Activated naive CD4-positive, alpha-beta T cell treated with anti-CD3 and anti-CD28 coated beads, Interleukin-2, amount 50 U/mL, for 24 hours (primary cell): ENCODE data around the gene CADPS2.
"Not testable (repeated sequence)": the region's sequence is repeated elsewhere in the genome, so short reads cannot be mapped to it uniquely, and the experiment has no call there.

Experiments
- H3K27ac Mint-ChIP-seq: one replicate; pipeline ENCODE4 v1.8.0; 2021; ENCODE audit warnings: mild to moderate bottlenecking, mixed read lengths
- H3K27me3 Mint-ChIP-seq: one replicate; pipeline ENCODE4 v1.8.0; 2021; ENCODE audit warnings: mixed read lengths
- H3K36me3 Mint-ChIP-seq: one replicate; pipeline ENCODE4 v1.8.0; 2021; ENCODE audit warnings: mixed read lengths
- H3K4me1 Mint-ChIP-seq: one replicate; pipeline ENCODE4 v1.8.0; 2021; ENCODE audit warnings: mixed read lengths
- H3K4me3 Mint-ChIP-seq: one replicate; pipeline ENCODE4 v1.8.0; 2021; ENCODE audit warnings: mild to moderate bottlenecking, mixed read lengths
- H3K9me3 Mint-ChIP-seq: one replicate; pipeline ENCODE4 v1.8.0; 2021; ENCODE audit warnings: mixed read lengths

The CADPS2 gene

GRCh38 chr7:122881324-122881723 lies 4.9 kb downstream of the CADPS2 start:
- Mint-ChIP-seq H3K27me3 (peaks cover 24% of the 10 kb centered on the region), H3K27ac (no peak overlapping the region), H3K4me1 (no peaks in the 10 kb centered on the region), H3K9me3 (no peaks in the 10 kb centered on the region), H3K4me3 (no peak overlapping the region), H3K36me3 (no peaks in the 10 kb centered on the region)

- H3K27me3 Mint-ChIP-seq = no peaks in the 10 kb centered on the region
- no peak overlapping the region for H3K27ac Mint-ChIP-seq
- no peaks in the 10 kb centered on the region for H3K36me3 Mint-ChIP-seq
- H3K9me3 Mint-ChIP-seq = peaks cover 34% of the 10 kb centered on the region
- H3K4me1 Mint-ChIP-seq = no peaks in the 10 kb centered on the region
- no peak overlapping the region for H3K4me3 Mint-ChIP-seq
Measured at GRCh38 chr7:122869260-122869659, 17.0 kb downstream of the CADPS2 start.

- Mint-ChIP-seq H3K4me1 (no peaks in the 10 kb centered on the region), H3K27ac (no peak overlapping the region), H3K36me3 (no peaks in the 10 kb centered on the region), H3K27me3 (no peaks in the 10 kb centered on the region), H3K9me3 (peaks cover 31% of the 10 kb centered on the region), H3K4me3 (no peak overlapping the region)
Measured at GRCh38 chr7:122867471-122867980, 18.7 kb downstream of the CADPS2 start.

GRCh38 chr7:122864838-122865237 lies 21.4 kb downstream of the CADPS2 start:
- no peaks in the 10 kb centered on the region for H3K27me3 Mint-ChIP-seq

GRCh38 chr7:122864016-122864415 lies 22.2 kb downstream of the CADPS2 start:
- Mint-ChIP-seq H3K4me3 (no peak overlapping the region), H3K27ac (no peak overlapping the region)

More at GRCh38 chr7:122864838-122865237, 21.4 kb downstream of the CADPS2 start:
- no peaks in the 10 kb centered on the region for H3K4me1 Mint-ChIP-seq
- no peak overlapping the region for H3K27ac Mint-ChIP-seq
- H3K36me3 Mint-ChIP-seq = no peaks in the 10 kb centered on the region
- no peak overlapping the region for H3K4me3 Mint-ChIP-seq
- H3K9me3 Mint-ChIP-seq = peaks cover 24% of the 10 kb centered on the region

GRCh38 chr7:122858320-122858719 lies 27.9 kb downstream of the CADPS2 start:
- Mint-ChIP-seq H3K27me3 (no peaks in the 10 kb centered on the region), H3K4me1 (no peaks in the 10 kb centered on the region), H3K27ac (no peak overlapping the region), H3K4me3 (no peak overlapping the region), H3K36me3 (no peaks in the 10 kb centered on the region), H3K9me3 (peaks cover 6% of the 10 kb centered on the region)

More at GRCh38 chr7:122864016-122864415, 22.2 kb downstream of the CADPS2 start:
- Mint-ChIP-seq H3K4me1 (no peaks in the 10 kb centered on the region), H3K27me3 (no peaks in the 10 kb centered on the region), H3K9me3 (peaks cover 18% of the 10 kb centered on the region), H3K36me3 (no peaks in the 10 kb centered on the region)

GRCh38 chr7:122850528-122850927 lies 35.7 kb downstream of the CADPS2 start:
- Mint-ChIP-seq H3K27ac (no peak overlapping the region), H3K36me3 (no peaks in the 10 kb centered on the region), H3K27me3 (peaks cover 2% of the 10 kb centered on the region), H3K4me1 (no peaks in the 10 kb centered on the region), H3K4me3 (no peak overlapping the region), H3K9me3 (no peaks in the 10 kb centered on the region)

GRCh38 chr7:122849957-122850328 lies 36.3 kb downstream of the CADPS2 start:
- no peak overlapping the region for H3K4me3 Mint-ChIP-seq
- H3K27ac Mint-ChIP-seq = no peak overlapping the region
- H3K9me3 Mint-ChIP-seq = no peaks in the 10 kb centered on the region
- H3K27me3 Mint-ChIP-seq = peaks cover 2% of the 10 kb centered on the region
- no peaks in the 10 kb centered on the region for H3K4me1 Mint-ChIP-seq
- H3K36me3 Mint-ChIP-seq = no peaks in the 10 kb centered on the region

- no peaks in the 10 kb centered on the region for H3K4me1 Mint-ChIP-seq
- no peaks in the 10 kb centered on the region for H3K9me3 Mint-ChIP-seq
- H3K27ac Mint-ChIP-seq = no peak overlapping the region
- peaks cover 2% of the 10 kb centered on the region for H3K27me3 Mint-ChIP-seq
- no peak overlapping the region for H3K4me3 Mint-ChIP-seq
- H3K36me3 Mint-ChIP-seq = no peaks in the 10 kb centered on the region
Measured at GRCh38 chr7:122849322-122849956, 36.8 kb downstream of the CADPS2 start.

GRCh38 chr7:122847871-122848473 lies 38.3 kb downstream of the CADPS2 start:
- H3K4me3 Mint-ChIP-seq = no peak overlapping the region
- H3K9me3 Mint-ChIP-seq = no peaks in the 10 kb centered on the region
- no peak overlapping the region for H3K27ac Mint-ChIP-seq
- H3K4me1 Mint-ChIP-seq = no peaks in the 10 kb centered on the region
- H3K27me3 Mint-ChIP-seq = peaks cover 2% of the 10 kb centered on the region
- H3K36me3 Mint-ChIP-seq = no peaks in the 10 kb centered on the region

GRCh38 chr7:122846591-122846990 lies 39.7 kb downstream of the CADPS2 start:
- Mint-ChIP-seq H3K27ac (no peak overlapping the region), H3K4me1 (no peaks in the 10 kb centered on the region), H3K27me3 (peaks cover 2% of the 10 kb centered on the region), H3K4me3 (no peak overlapping the region), H3K36me3 (no peaks in the 10 kb centered on the region), H3K9me3 (no peaks in the 10 kb centered on the region)

- Mint-ChIP-seq H3K36me3 (no peaks in the 10 kb centered on the region), H3K27me3 (no peaks in the 10 kb centered on the region), H3K27ac (no peak overlapping the region)
Measured at GRCh38 chr7:122845286-122845685, 41.0 kb downstream of the CADPS2 start.

GRCh38 chr7:122844191-122844988 lies 41.9 kb downstream of the CADPS2 start:
- Mint-ChIP-seq H3K9me3 (no peaks in the 10 kb centered on the region), H3K27me3 (no peaks in the 10 kb centered on the region), H3K27ac (no peak overlapping the region), H3K4me1 (no peaks in the 10 kb centered on the region), H3K36me3 (no peaks in the 10 kb centered on the region), H3K4me3 (no peak overlapping the region)

More at GRCh38 chr7:122845286-122845685, 41.0 kb downstream of the CADPS2 start:
- H3K4me1 Mint-ChIP-seq = no peaks in the 10 kb centered on the region
- no peaks in the 10 kb centered on the region for H3K9me3 Mint-ChIP-seq
- no peak overlapping the region for H3K4me3 Mint-ChIP-seq

GRCh38 chr7:122842971-122843370 lies 43.3 kb downstream of the CADPS2 start:
- Mint-ChIP-seq H3K4me1 (no peaks in the 10 kb centered on the region), H3K4me3 (no peak overlapping the region), H3K9me3 (no peaks in the 10 kb centered on the region), H3K27me3 (no peaks in the 10 kb centered on the region), H3K27ac (no peak overlapping the region), H3K36me3 (no peaks in the 10 kb centered on the region)

GRCh38 chr7:122836286-122836685 lies 50.0 kb downstream of the CADPS2 start:
- not testable (repeated sequence) for H3K9me3 Mint-ChIP-seq, H3K36me3 Mint-ChIP-seq, H3K27ac Mint-ChIP-seq

GRCh38 chr7:122834571-122834942 lies 51.7 kb downstream of the CADPS2 start:
- not testable (repeated sequence) for H3K27me3 Mint-ChIP-seq, H3K4me3 Mint-ChIP-seq, H3K27ac Mint-ChIP-seq, H3K36me3 Mint-ChIP-seq, H3K4me1 Mint-ChIP-seq, H3K9me3 Mint-ChIP-seq

More at GRCh38 chr7:122836286-122836685, 50.0 kb downstream of the CADPS2 start:
- H3K27me3 Mint-ChIP-seq, H3K4me1 Mint-ChIP-seq, H3K4me3 Mint-ChIP-seq: not testable (repeated sequence)
